OCI-LY7 (cell line): ENCODE results near the gene CA9. TPM values are rescaled to one million over a fixed set of nuclear protein-coding genes. Genes with fewer than 3 reads are reported as not detected.

Experiments used
- BruUV-seq: library from RNA; stranded (reverse); fragments of 400-500 nt; replicated peaks from 2 replicates; lab custom pipeline; 2021; lab: Mats Ljungman, UMichigan
- CTCF ChIA-PET: fragments of 300-600 bp; sonication (Branson Sonifier 250); formaldehyde crosslinking; loops from one replicate; lab custom pipeline; 2022; ENCODE audit warnings: antibody characterized with exemption; ENCODE audit not compliant: unreplicated experiment; lab: Charles Lee
- POLR2A ChIA-PET: fragments of 300-600 bp; sonication (Branson Sonifier 250); formaldehyde crosslinking; loops from one replicate; lab custom pipeline; 2022; ENCODE audit warnings: antibody characterized with exemption; lab: Charles Lee
- DNase-seq: peaks from one replicate; pipeline ENCODE4 v3.0.0-alpha.2; 2015; ENCODE audit warnings: low spot score
- H2AFZ ChIP-seq: fragments of 200-600 bp; sonication (generic), shearing (Covaris generic); 2 replicates; pipeline ENCODE4 v1.6.1; 2014; ENCODE audit warnings: mild to moderate bottlenecking, antibody characterized with exemption, low read length, moderate library complexity
- H3K27ac ChIP-seq: fragments of 200-600 bp; sonication (generic); 2 replicates; pipeline ENCODE4 v1.5.1; 2014; ENCODE audit warnings: mixed run types, low read depth, mild to moderate bottlenecking, moderate library complexity, low read length, inconsistent platforms; ENCODE audit not compliant: poor library complexity, severe bottlenecking
- H3K36me3 ChIP-seq: fragments of 200-600 bp; sonication (generic); 2 replicates; pipeline ENCODE4 v1.6.1; 2014; ENCODE audit warnings: mild to moderate bottlenecking, antibody characterized with exemption, low read length, moderate library complexity, mixed read lengths; ENCODE audit not compliant: insufficient read depth
- H3K4me1 ChIP-seq: fragments of 200-600 bp; sonication (generic); 2 replicates; pipeline ENCODE4 v1.5.1; 2014; ENCODE audit warnings: mild to moderate bottlenecking, low read length; ENCODE audit not compliant: insufficient read depth, poor library complexity, severe bottlenecking
- H3K4me2 ChIP-seq: fragments of 200-600 bp; sonication (generic); 2 replicates; pipeline ENCODE4 v1.6.1; 2014; ENCODE audit warnings: mild to moderate bottlenecking, low read length
- H3K4me3 ChIP-seq: fragments of 200-600 bp; sonication (generic); 2 replicates; pipeline ENCODE4 v1.5.1; 2014; ENCODE audit warnings: mild to moderate bottlenecking, low read depth, low read length; ENCODE audit not compliant: poor library complexity, severe bottlenecking
- H3K79me2 ChIP-seq: fragments of 200-600 bp; sonication (generic); 2 replicates; pipeline ENCODE4 v1.6.1; 2016; ENCODE audit warnings: low read depth, mild to moderate bottlenecking, low read length, moderate library complexity, mixed read lengths; ENCODE audit not compliant: insufficient read depth
- H3K9me2 ChIP-seq: fragments of 200-600 bp; sonication (generic); 2 replicates; pipeline ENCODE4 v1.6.1; 2016; ENCODE audit warnings: mild to moderate bottlenecking, low read length, mixed read lengths; ENCODE audit not compliant: insufficient read depth
- H3K9me3 ChIP-seq: fragments of 200-600 bp; sonication (generic); 2 replicates; pipeline ENCODE4 v1.6.1; 2014; ENCODE audit warnings: mild to moderate bottlenecking, mixed run types, low read length, mixed read lengths
- H4K20me1 ChIP-seq: fragments of 200-600 bp; sonication (generic); 2 replicates; pipeline ENCODE4 v1.6.1; 2014; ENCODE audit warnings: mild to moderate bottlenecking, antibody characterized with exemption, low read length, moderate library complexity, mixed read lengths; ENCODE audit not compliant: insufficient read depth
- CTCF ChIP-seq: fragments of 200-600 bp; sonication (generic); conservative IDR thresholded peaks from 2 replicates; pipeline ENCODE4 v1.5.1; 2014; ENCODE audit warnings: mild to moderate bottlenecking, antibody characterized with exemption, low read length, moderate library complexity, mixed read lengths
- EZH2phosphoT487 ChIP-seq: fragments of 200-600 bp; sonication (generic); IDR thresholded peaks from 2 replicates; pipeline ENCODE4 v1.6.1; 2018; ENCODE audit warnings: low read depth, borderline replicate concordance, mild to moderate bottlenecking, mixed run types, antibody characterized with exemption, low read length, moderate library complexity, mixed read lengths
- intact Hi-C: fragments of 100-400 bp; cut with micrococcal nuclease; formaldehyde crosslinking; loops from one replicate; pipeline ENCODE4 v1.10.0; 2022; ENCODE audit not compliant: unreplicated experiment
- total RNA-seq, 2 experiments: library from RNA; depleted of rRNA in 1 of 2; stranded (reverse); fragments of >200 nt in 1 of 2; shearing (Covaris generic) in 1 of 2; gene quantifications; 2 replicates each; pipeline ENCODE4 v1.2.3, GENCODE V29; 2014 to 2022

The CA9 gene
- total RNA-seq, 2 experiments from 2014 or later, result 0.16 TPM; not detected in 1

DNA sequence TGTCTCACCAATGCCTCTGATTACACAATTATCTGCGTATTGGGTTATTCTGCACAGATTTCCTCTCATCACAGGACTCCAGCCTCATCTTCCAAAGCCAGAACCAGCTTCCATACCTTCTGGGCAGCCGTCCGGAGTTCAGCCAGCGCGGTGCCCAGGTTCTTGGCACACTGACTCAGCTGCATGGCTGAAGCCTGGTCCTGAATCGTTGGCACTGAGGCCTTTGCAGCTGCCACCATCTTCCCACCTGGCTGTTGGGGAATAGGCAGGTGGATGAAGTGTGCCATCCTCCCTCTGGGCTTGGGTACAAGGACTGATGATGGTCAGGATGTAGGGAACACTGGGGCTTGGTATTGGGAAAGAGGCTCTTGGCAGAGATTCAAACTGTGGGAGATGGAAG, 40.4 kb downstream of the CA9 start:
- TF ChIP-seq EZH2phosphoT487, result no peak
- TF ChIP-seq CTCF, result no peak
- Histone ChIP-seq H3K36me3 (peaks cover 95% of the 10 kb centered on the region), H3K79me2 (no peaks in the 10 kb centered on the region), H2AFZ (no peak overlapping the region), H3K4me1 (no peaks in the 10 kb centered on the region), H3K4me3 (no peak overlapping the region), H4K20me1 (no peaks in the 10 kb centered on the region), H3K9me2 (no peaks in the 10 kb centered on the region), H3K27ac (no peak overlapping the region), H3K9me3 (no peaks in the 10 kb centered on the region), H3K4me2 (no peak overlapping the region)
- ChIA-PET CTCF (interaction anchor here (1.3 kb wide), 1 partner anchor 50 kb away, joined by 3 read pairs; no protein-coding TSS in a partner anchor), POLR2A (interaction anchor here (1.3 kb wide), 1 partner anchor 17 kb away, joined by 3 read pairs; no protein-coding TSS in a partner anchor)
- BruUV-seq, result no TSS peak
- no peak for DNase-seq
- intact Hi-C loops, result no loop called here

DNA sequence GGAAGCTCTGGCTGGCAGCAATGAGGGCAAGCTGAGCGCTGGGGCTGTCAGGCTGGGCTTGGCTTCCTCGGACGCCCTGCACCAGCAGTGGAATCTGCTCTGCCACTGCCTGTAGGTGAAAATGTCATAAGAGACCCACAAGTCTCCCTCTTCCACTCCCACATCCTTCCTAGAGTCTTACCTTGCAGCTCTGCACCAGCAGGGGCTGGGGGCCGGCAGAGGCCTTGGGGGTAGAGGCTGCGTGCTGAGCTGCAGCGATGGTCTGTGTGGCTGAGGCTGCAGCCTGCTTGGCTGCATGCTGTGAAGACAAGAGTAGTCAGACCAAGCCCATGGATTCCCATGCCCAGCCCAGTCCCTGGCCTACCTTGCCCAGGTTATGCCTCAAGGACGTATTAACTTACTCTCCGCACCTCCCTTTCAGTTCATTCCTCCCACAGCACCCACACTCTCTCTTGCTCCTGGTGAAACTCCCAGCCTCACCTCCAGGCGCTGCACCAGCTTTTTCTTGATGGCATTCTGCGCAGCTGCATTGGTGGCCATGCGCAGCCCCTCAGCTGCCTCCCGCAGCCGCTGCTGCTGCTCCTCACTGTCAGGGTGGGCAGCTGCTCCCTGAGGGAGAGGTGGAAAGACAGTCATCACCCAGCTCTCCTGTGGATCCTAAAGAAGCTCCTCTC, 41.0 kb downstream of the CA9 start:
- H3K9me3 ChIP-seq, result no peaks in the 10 kb centered on the region
- TF ChIP-seq EZH2phosphoT487 (no peak), CTCF (no peak)
- no TSS peak for BruUV-seq
- DNase-seq, result no peak
- H3K4me1 ChIP-seq, result no peaks in the 10 kb centered on the region
- H3K9me2 ChIP-seq, result no peaks in the 10 kb centered on the region
- no peak overlapping the region for H3K4me2 ChIP-seq
- H3K27ac ChIP-seq, result no peak overlapping the region
- CTCF ChIA-PET, result interaction anchor here (1.2 to 1.5 kb wide), 3 partner anchors 14 to 51 kb away, joined by 3 to 6 read pairs (median 3); no protein-coding TSS in a partner anchor
- H2AFZ ChIP-seq, result no peak overlapping the region
- peaks cover 97% of the 10 kb centered on the region for H3K36me3 ChIP-seq
- POLR2A ChIA-PET, result interaction anchor here (1.0 kb wide), 1 partner anchor 103 kb away, joined by 3 read pairs; no protein-coding TSS in a partner anchor
- H4K20me1 ChIP-seq, result no peaks in the 10 kb centered on the region
- H3K4me3 ChIP-seq, result no peak overlapping the region
- H3K79me2 ChIP-seq, result no peaks in the 10 kb centered on the region
- intact Hi-C loops, result no loop called here

- Histone ChIP-seq H3K27ac (no peak overlapping the region), H2AFZ (no peak overlapping the region), H3K9me2 (no peaks in the 10 kb centered on the region), H3K79me2 (no peaks in the 10 kb centered on the region), H4K20me1 (no peaks in the 10 kb centered on the region), H3K4me2 (no peak overlapping the region), H3K4me1 (no peaks in the 10 kb centered on the region), H3K36me3 (peaks cover 97% of the 10 kb centered on the region), H3K4me3 (no peak overlapping the region), H3K9me3 (no peaks in the 10 kb centered on the region)
- ChIA-PET POLR2A (interaction anchor here (1.9 kb wide), 1 partner anchor 12 kb away, joined by 6 read pairs; no protein-coding TSS in a partner anchor), CTCF (interaction anchor here (1.2 to 1.5 kb wide), 2 partner anchors 13 to 20 kb away, joined by 3 to 6 read pairs; no protein-coding TSS in a partner anchor)
- no peak for DNase-seq
- intact Hi-C loops, result no loop called here
- TF ChIP-seq EZH2phosphoT487, result no peak
- TF ChIP-seq CTCF, result no peak
- BruUV-seq, result no TSS peak
Observed at GRCh38 chr9:35716230-35716629, 42.5 kb downstream of the CA9 start.
